ENCODE results near the gene EIF2D. TPM values are rescaled to one million over a fixed set of nuclear protein-coding genes. Genes with fewer than 3 reads are reported as not detected.
A peak's percentile ranks its signal among the peaks of the same experiment; 100 is the strongest.

EIF2D gene
- total and polyA plus RNA-seq, 9 of the 15 experiments (the other 6 are each of a cell fraction or from before 2014, with no cell fraction given): 81.1 to 138 (median 93.9) TPM

- TF ChIP-seq ZNF830 (CRISPR knock-in tag; IDR thresholded peaks at IDR 0.05): no peak
- peak; percentile 55; the same call in 1 of the 2 replicates for TF ChIP-seq NCOR1 (IDR thresholded peaks at IDR 0.05)
- no peak; a peak in 1 of 4 replicates for TF ChIP-seq RAD21 (CRISPR knock-in tag; conservative IDR thresholded peaks at IDR 0.05 in 1 of 2, IDR thresholded peaks at IDR 0.05 in 1 of 2)
- peak; percentile 63; the same call in 1 of the 2 replicates for TF ChIP-seq ZBTB12 (CRISPR knock-in tag; IDR thresholded peaks at IDR 0.05)
- peak; percentile 86; the same call in 1 of the 2 replicates for TF ChIP-seq PHF21A (IDR thresholded peaks at IDR 0.05; ENCODE audit: borderline replicate concordance, low read depth)
- TF ChIP-seq RREB1 (CRISPR knock-in tag; IDR thresholded peaks at IDR 0.05): peak; percentile 78; the same call in 1 of the 2 replicates
- TF ChIP-seq ZNF561 (CRISPR knock-in tag; conservative IDR thresholded peaks at IDR 0.05): no peak
- no peak for TF ChIP-seq TAL1 (IDR thresholded peaks at IDR 0.05)
- TF ChIP-seq ETV5 (CRISPR knock-in tag; IDR thresholded peaks at IDR 0.05; ENCODE audit: low read depth): peak; percentile 90
- TF ChIP-seq HDAC2 (IDR thresholded peaks at IDR 0.05): no peak; the same call in 1 of the 2 replicates
- TF ChIP-seq SAFB2 (IDR thresholded peaks at IDR 0.05; ENCODE audit: borderline replicate concordance, low read depth, low read length, severe bottlenecking): no peak
- TF ChIP-seq ZNF384 (IDR thresholded peaks at IDR 0.05; ENCODE audit: low read depth, low read length): no peak
- TF ChIP-seq, protein P1, sequence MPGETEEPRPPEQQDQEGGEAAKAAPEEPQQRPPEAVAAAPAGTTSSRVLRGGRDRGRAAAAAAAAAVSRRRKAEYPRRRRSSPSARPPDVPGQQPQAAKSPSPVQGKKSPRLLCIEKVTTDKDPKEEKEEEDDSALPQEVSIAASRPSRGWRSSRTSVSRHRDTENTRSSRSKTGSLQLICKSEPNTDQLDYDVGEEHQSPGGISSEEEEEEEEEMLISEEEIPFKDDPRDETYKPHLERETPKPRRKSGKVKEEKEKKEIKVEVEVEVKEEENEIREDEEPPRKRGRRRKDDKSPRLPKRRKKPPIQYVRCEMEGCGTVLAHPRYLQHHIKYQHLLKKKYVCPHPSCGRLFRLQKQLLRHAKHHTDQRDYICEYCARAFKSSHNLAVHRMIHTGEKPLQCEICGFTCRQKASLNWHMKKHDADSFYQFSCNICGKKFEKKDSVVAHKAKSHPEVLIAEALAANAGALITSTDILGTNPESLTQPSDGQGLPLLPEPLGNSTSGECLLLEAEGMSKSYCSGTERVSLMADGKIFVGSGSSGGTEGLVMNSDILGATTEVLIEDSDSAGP (CRISPR knock-in tag; IDR thresholded peaks at IDR 0.05): no peak; the same call in 1 of the 2 replicates
- peak; percentile 84 for TF ChIP-seq CBX1 (IDR thresholded peaks at IDR 0.05; ENCODE audit: low read depth)
- TF ChIP-seq, protein P2, sequence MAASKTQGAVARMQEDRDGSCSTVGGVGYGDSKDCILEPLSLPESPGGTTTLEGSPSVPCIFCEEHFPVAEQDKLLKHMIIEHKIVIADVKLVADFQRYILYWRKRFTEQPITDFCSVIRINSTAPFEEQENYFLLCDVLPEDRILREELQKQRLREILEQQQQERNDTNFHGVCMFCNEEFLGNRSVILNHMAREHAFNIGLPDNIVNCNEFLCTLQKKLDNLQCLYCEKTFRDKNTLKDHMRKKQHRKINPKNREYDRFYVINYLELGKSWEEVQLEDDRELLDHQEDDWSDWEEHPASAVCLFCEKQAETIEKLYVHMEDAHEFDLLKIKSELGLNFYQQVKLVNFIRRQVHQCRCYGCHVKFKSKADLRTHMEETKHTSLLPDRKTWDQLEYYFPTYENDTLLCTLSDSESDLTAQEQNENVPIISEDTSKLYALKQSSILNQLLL (CRISPR knock-in tag; IDR thresholded peaks at IDR 0.05; ENCODE audit: borderline replicate concordance): no peak
These were observed 23.1 kb upstream of the EIF2D start, which contains the start of gene DYRK3 (continued) for GRCh38 chr1:206635080-206635977.
